Caco-2 (cell line): ENCODE results near the gene ZNF800. TPM values are rescaled to one million over a fixed set of nuclear protein-coding genes. Genes with fewer than 3 reads are reported as not detected.

Experiments used
- BruUV-seq: library from RNA; stranded (reverse); fragments of 400-500 nt; replicated peaks from 2 replicates; lab custom pipeline; 2021; lab: Mats Ljungman, UMichigan
- CTCF ChIA-PET: fragments of 300-600 bp; sonication (Branson Sonifier 250); formaldehyde crosslinking; loops from one replicate; lab custom pipeline; 2022; ENCODE audit warnings: antibody characterized with exemption; lab: Charles Lee
- POLR2A ChIA-PET: fragments of 300-600 bp; sonication (Branson Sonifier 250); formaldehyde crosslinking; loops from one replicate; lab custom pipeline; 2022; ENCODE audit warnings: antibody characterized with exemption; lab: Charles Lee
- DNase-seq, 2 experiments: peaks; one replicate each; pipeline versions ENCODE4 v3.0.0 to v3.0.0-alpha.2; 2020 to 2022
- H3K27me3 ChIP-seq: replicated peaks from 2 replicates; pipeline ENCODE4 v1.6.0; 2011; ENCODE audit warnings: low read length; ENCODE audit not compliant: control insufficient read depth, insufficient read depth
- H3K36me3 ChIP-seq: 2 replicates; pipeline ENCODE4 v1.5.1; 2011; ENCODE audit warnings: low read length; ENCODE audit not compliant: control insufficient read depth, insufficient read depth
- H3K4me1 ChIP-seq: fragments of 250-450 bp; sonication (Bioruptor Pico); 2 replicates; pipeline ENCODE4 v1.5.1; 2020; ENCODE audit warnings: mild to moderate bottlenecking
- H3K4me3 ChIP-seq: 2 replicates; pipeline ENCODE4 v1.5.1; 2011; ENCODE audit warnings: low read depth, mild to moderate bottlenecking, control low read depth, low read length
- H3K9me3 ChIP-seq: fragments of 250-450 bp; sonication (Bioruptor Pico); 2 replicates; pipeline ENCODE4 v1.5.1; 2020; ENCODE audit warnings: mild to moderate bottlenecking, moderate library complexity
- H3K27ac Mint-ChIP-seq: one replicate; pipeline ENCODE4 v1.8.0; 2022; ENCODE audit warnings: mixed read lengths; ENCODE audit not compliant: unreplicated experiment
- H3K27me3 Mint-ChIP-seq: one replicate; pipeline ENCODE4 v1.8.0; 2022; ENCODE audit warnings: mixed read lengths; ENCODE audit not compliant: insufficient read depth, unreplicated experiment
- H3K36me3 Mint-ChIP-seq: one replicate; pipeline ENCODE4 v1.8.0; 2022; ENCODE audit warnings: mild to moderate bottlenecking, mixed read lengths; ENCODE audit not compliant: insufficient read depth, unreplicated experiment
- H3K4me1 Mint-ChIP-seq: one replicate; pipeline ENCODE4 v1.8.0; 2022; ENCODE audit warnings: low read depth, mixed read lengths; ENCODE audit not compliant: unreplicated experiment
- H3K4me3 Mint-ChIP-seq: one replicate; pipeline ENCODE4 v1.8.0; 2022; ENCODE audit warnings: mild to moderate bottlenecking, moderate library complexity, mixed read lengths; ENCODE audit not compliant: unreplicated experiment
- H3K9me3 Mint-ChIP-seq: one replicate; pipeline ENCODE4 v1.8.0; 2022; ENCODE audit warnings: mixed read lengths; ENCODE audit not compliant: unreplicated experiment
- CTCF ChIP-seq, 2 experiments: fragments of 200-600 bp in 1 of 2; IDR thresholded peaks; 1 replicate in 1 of 2; 2 replicates in 1 of 2; pipeline versions ENCODE4 v1.5.1 to v1.8.0; 2011 to 2022; ENCODE audit warnings: antibody characterized with exemption in 1 of 2, control low read depth in 1 of 2, inconsistent platforms in 1 of 2, low read depth in 1 of 2, low read length in 1 of 2, mild to moderate bottlenecking in 1 of 2, moderate library complexity in 1 of 2; ENCODE audit not compliant: insufficient read depth in 1 of 2, severe bottlenecking in 1 of 2, unreplicated experiment in 1 of 2
- intact Hi-C: fragments of 100-400 bp; cut with micrococcal nuclease; formaldehyde crosslinking; loops from one replicate; pipeline ENCODE4 v1.10.0; 2022; ENCODE audit not compliant: unreplicated experiment
- total RNA-seq: library from RNA; stranded (reverse); gene quantifications from 2 replicates; pipeline ENCODE4 v1.2.3, GENCODE V29; 2022

The ZNF800 gene
- total RNA-seq, 1 experiment from 2014 or later = 18.7 TPM

- BruUV-seq = no TSS peak
- Mint-ChIP-seq H3K36me3 (peaks cover 12% of the 10 kb centered on the region), H3K4me3 (no peak overlapping the region), H3K27ac (no peak overlapping the region), H3K9me3 (no peaks in the 10 kb centered on the region), H3K27me3 (no peaks in the 10 kb centered on the region), H3K4me1 (peaks cover 6% of the 10 kb centered on the region)
- no peak for DNase-seq
- POLR2A ChIA-PET = interaction anchor here (0.6 kb wide), 1 partner anchor 13 kb away, joined by 3 read pairs; the partner anchor contains the start of gene ZNF800
- Histone ChIP-seq H3K36me3 (no peaks in the 10 kb centered on the region), H3K27me3 (no peaks in the 10 kb centered on the region), H3K9me3 (no peaks in the 10 kb centered on the region), H3K4me1 (peaks cover 5% of the 10 kb centered on the region), H3K4me3 (no peak overlapping the region)
- no peak for TF ChIP-seq CTCF (IDR thresholded peaks at IDR 0.05; ENCODE audit: insufficient read depth in 1 of 2, low read depth in 1 of 2, low read length in 1 of 2, severe bottlenecking in 1 of 2, unreplicated experiment in 1 of 2)
- CTCF ChIA-PET = no interaction called here
- intact Hi-C loops = no loop called here
Observed at GRCh38 chr7:127379642-127380041, 12.9 kb downstream of the ZNF800 start.

- Mint-ChIP-seq H3K36me3 (peaks cover 22% of the 10 kb centered on the region), H3K27ac (no peak overlapping the region), H3K4me3 (no peak overlapping the region), H3K27me3 (no peaks in the 10 kb centered on the region), H3K4me1 (peaks cover 6% of the 10 kb centered on the region), H3K9me3 (no peaks in the 10 kb centered on the region)
- H3K27me3 ChIP-seq = no peaks in the 10 kb centered on the region
- CTCF ChIA-PET = interaction anchor here (0.7 kb wide), 1 partner anchor 99 kb away, joined by 3 read pairs; no protein-coding TSS in a partner anchor
- no peaks in the 10 kb centered on the region for H3K36me3 ChIP-seq
- no peak for DNase-seq
- H3K4me3 ChIP-seq = no peak overlapping the region
- TF ChIP-seq CTCF (IDR thresholded peaks at IDR 0.05; ENCODE audit: insufficient read depth in 1 of 2, low read depth in 1 of 2, low read length in 1 of 2, severe bottlenecking in 1 of 2, unreplicated experiment in 1 of 2) = no peak
- H3K9me3 ChIP-seq = no peaks in the 10 kb centered on the region
- H3K4me1 ChIP-seq = peaks cover 1% of the 10 kb centered on the region
- BruUV-seq = no TSS peak
- intact Hi-C loops = no loop called here
- POLR2A ChIA-PET = no interaction called here
Observed at GRCh38 chr7:127378537-127378936, 14.0 kb downstream of the ZNF800 start.

GRCh38 chr7:127377425-127377824, 15.1 kb downstream of the ZNF800 start:
- no peaks in the 10 kb centered on the region for H3K36me3 ChIP-seq
- CTCF ChIA-PET = interaction anchor here (0.7 kb wide), 1 partner anchor 11 kb away, joined by 3 read pairs; no protein-coding TSS in a partner anchor
- Mint-ChIP-seq H3K36me3 (peaks cover 22% of the 10 kb centered on the region), H3K9me3 (no peaks in the 10 kb centered on the region), H3K4me1 (no peaks in the 10 kb centered on the region), H3K27me3 (no peaks in the 10 kb centered on the region), H3K27ac (no peak overlapping the region), H3K4me3 (no peak overlapping the region)
- H3K4me3 ChIP-seq = no peak overlapping the region
- POLR2A ChIA-PET = no interaction called here
- no peak for TF ChIP-seq CTCF (IDR thresholded peaks at IDR 0.05; ENCODE audit: insufficient read depth in 1 of 2, low read depth in 1 of 2, low read length in 1 of 2, severe bottlenecking in 1 of 2, unreplicated experiment in 1 of 2)
- no peaks in the 10 kb centered on the region for H3K9me3 ChIP-seq
- H3K4me1 ChIP-seq = no peaks in the 10 kb centered on the region
- no peak for DNase-seq
- intact Hi-C loops = no loop called here
- BruUV-seq = no TSS peak
- no peaks in the 10 kb centered on the region for H3K27me3 ChIP-seq
